Activated naive CD8-positive, alpha-beta T cell treated with anti-CD3 and anti-CD28 coated beads, Interleukin-2, amount 50 U/mL, for 16 hours (primary cell): Measurements from ENCODE around the gene ALOXE3.
"Not testable (repeated sequence)": the region's sequence is repeated elsewhere in the genome, so short reads cannot be mapped to it uniquely, and the experiment has no call there.

Experiments used
- DNase-seq: peaks from one replicate; pipeline ENCODE4 v3.0.0-alpha.2; 2020; ENCODE audit warnings: low read depth, low spot score

ALOXE3 gene

GRCh38 chr17:8072341-8072728 is 46.0 kb downstream of the ALOXE3 start:
- DNase-seq = no peak

GRCh38 chr17:8071496-8071895 is 46.8 kb downstream of the ALOXE3 start:
- no peak for DNase-seq

DNA sequence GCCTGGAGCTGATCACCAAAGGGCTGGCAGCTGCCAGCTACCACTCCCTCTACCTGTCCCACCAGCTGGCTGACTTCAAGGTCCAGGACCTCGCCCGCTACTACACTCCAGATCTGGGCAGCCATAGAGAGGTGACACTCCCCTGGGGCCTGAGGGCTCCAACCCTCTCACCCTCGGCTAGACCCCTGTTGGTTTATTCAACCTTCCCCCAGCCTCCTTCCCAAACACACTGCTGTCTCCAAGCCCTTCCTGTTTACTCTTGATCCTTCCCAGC is 48.8 kb downstream of the ALOXE3 start:
- no peak for DNase-seq

DNA sequence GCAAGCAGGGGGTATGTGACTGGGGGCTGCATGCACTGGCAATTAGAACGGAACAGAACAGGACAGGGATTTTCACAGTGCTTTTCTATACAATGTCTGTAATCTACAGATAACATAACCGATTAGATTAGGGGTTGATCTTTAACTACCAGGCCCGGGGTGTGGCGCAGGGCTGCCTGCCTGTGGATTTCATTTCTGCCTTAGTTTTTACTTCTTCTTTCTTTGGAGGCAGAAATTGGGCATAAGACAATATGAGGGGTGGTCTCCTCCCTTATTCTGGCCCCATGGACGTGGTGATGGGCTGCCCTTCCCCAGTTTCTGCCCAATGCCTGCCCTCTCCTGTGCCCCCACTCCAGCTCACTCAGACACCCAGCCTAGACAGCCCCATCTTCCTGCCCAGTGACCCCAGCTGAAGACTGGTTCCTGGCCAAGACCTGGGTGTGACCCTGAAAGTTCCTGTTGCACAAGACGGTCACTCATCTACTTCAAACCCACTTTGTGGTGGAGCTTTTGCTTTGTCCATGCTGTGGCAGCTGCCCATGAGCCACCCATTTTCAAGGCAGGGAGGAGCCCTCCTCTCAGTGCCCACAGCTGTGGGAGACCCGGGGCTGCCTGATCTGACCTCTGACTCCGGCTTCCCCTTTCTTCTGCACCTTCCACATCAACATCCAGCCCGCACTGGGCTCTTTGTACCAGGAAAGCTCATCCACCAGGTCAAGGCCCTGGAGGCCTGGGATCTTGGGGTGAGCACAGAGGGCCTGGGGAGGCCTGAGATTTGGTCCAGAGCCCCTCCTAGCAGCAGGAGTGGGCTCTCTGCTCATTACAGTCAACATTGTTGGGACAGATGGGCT is 49.4 kb downstream of the ALOXE3 start:
- no peak for DNase-seq

- no peak for DNase-seq
These were observed 50.5 kb downstream of the ALOXE3 start for GRCh38 chr17:8067806-8068205.

DNA sequence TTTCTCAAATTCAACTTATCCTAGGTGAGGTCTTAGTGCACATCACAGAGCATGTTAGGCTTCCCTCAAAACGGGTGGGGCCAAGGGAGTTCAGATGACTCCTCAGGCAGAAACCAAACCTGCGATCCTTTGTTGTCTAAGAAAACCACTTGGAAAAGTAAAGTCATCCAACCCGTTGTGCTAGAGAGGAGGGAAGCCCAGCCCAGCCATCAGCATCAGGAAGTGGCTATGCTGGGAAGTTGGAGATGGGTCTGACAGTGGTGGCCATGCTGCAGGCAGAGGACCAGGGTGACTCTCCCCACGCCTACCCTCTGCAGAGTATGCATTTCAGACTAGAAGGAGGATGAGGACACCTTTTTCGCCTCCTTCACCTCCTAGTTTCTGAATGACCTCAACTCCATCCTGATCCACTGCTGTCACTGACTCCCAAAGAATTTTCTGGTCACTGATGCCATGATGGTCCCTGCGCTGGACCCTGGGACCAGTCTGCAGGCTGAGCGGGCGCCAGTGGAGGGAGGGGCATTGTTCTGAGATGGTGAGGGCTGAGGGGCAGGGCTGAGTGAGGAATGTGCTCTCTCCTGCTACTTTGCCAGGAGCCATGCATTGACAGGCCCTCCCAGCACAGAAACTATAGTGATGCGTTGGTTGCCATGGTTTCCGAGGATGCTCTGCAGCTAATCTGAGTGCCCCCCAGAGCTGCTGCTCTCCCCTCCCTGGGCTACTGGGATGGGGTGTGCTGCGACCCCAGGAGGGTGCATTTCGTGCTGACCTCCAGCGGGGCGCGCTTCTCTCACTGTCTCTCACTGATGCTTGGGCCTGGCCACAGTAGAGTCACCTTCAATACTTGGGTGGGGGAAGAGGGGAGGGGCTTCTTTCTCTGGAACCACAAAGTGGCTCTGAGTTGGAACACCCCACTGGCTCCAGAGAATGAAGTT is 51.2 kb downstream of the ALOXE3 start:
- no peak for DNase-seq

DNA sequence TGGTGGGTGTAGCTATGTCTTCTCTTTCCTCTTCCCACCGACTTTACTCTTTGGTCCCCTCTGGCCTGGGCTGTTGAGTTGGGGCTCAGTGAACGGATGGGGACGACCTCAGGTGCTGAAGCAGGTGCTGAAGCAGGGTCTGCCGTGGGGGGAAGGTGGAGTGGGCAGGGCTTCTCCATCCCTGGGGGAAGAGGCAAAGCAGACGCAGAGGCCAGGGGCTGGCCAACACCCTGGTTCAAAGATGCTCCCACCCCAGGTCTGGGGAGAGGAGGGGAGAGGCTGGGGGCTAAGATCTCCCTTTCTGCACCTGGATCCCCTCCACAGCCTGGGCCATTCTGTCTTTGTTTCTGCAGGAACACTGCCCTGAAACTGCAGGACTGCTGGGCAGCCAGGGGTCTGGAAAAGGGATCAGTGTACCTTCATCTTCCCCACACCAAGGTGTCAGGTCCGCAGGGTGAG is 53.7 kb downstream of the ALOXE3 start:
- no peak for DNase-seq

DNA sequence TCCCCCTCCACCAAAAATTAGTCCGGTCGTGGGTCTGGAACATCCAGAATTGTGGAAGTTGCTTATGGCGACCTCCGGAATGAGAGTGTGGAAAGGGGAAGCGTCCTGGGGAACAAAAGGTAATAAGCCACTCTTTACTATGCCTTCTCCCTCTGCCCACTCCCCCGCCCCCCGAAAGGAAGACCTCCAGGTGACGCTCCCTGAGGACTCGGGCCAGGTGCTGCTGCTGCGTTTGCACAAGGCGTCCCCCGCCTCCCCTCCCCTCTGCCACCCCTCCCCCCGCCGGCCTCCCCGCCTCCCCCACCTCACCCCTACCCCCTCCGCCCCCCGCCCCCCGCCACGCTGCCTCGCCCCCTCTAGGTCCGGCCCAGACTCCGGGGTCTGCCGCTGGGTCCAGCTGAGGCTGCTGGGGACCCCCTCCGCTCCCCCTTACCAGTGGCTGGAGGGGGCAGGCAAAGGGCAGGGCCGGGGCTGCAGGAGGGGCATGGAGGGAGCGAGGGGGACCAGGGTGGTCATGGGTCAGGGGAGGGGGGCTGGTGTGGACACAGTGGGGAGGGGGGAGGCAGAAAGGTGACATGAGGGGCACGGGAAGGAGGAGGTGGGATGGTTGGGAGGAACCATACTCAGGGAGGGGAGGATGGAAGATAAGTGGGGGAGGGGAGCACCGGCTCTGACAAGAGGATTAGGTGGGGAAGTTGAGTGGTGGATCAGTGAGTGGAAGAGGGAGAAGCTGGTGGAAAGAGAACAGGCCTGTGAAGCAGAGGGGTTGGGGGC is 54.4 kb downstream of the ALOXE3 start:
- no peak for DNase-seq

GRCh38 chr17:8062807-8063483 is 55.4 kb downstream of the ALOXE3 start:
- DNase-seq = no peak

DNA sequence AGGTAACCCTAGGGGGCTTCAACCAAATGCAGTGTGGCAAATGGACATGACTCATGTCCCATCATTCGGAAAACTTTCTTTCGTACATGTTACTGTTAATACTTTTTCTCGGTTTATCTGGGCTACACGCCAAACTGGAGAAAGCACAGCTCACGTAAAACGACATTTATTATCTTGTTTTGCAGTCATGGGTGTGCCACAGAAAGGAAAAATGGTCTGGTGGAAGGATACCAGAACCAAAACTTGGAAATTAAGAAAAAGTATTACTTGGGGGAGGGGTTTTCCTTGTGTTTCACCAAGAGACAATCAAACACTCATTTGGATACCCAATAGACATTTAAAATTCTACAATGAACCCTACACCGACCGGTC is 55.9 kb downstream of the ALOXE3 start:
- no peak for DNase-seq

GRCh38 chr17:8061851-8062250 is 56.5 kb downstream of the ALOXE3 start:
- not testable (repeated sequence) for DNase-seq

DNA sequence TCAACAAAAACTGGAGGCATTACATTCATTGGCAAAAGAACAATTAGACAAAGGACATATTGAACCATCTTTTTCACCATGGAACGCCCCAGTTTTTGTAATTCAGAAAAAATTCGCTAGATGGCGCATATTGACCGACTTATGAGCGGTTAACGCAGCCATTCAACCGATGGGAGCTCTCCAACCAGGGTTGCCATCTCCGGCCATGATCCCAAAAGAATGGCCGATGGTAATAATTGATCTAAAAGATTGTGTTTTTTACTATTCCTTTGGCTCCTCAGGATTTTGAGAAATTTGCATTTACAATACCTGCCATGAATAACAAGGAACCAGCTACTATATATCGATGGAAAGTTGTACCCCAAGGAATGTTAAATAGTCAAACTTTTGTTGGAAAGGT is 58.0 kb downstream of the ALOXE3 start:
- peak; percentile 47 for DNase-seq

DNA sequence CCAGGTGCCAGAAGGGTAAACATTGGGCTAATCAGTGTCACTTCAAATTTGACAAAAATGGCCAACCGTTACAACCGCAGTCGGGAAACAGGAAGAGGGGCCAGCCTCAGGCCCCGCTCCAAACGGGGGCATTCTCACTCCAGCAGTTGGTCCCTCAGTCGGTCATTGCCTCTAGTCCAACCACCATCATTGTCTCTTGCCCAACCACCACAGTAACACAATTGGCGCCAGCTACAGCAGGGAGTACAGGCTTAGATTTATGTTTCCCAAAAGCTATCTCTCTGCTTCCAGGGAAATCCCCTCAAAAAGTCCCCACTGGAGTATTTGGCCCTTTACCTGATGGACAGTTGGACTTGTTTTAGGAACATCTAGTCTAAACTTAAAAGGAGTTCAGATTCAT is 59.2 kb downstream of the ALOXE3 start:
- no peak for DNase-seq

DNA sequence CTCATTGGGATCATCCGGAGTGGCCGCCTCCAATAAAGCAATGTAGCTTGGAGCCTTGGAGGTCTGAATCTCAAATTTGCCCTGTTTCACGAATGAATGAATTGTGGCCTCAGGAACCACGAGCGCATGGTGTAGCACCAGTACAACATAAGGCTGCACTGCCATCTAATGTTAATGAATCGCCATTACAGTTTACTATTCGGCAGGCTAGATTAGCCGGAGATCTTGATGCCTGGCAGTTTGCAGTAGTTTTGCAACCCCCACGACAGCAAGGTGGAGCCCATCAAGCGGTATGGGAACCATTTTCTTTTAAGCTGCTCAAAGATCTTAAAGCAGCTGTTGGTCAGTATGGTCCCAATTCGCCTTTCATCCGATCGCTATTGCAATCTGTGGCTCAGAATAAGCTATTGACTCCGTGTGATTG is 60.6 kb downstream of the ALOXE3 start:
- DNase-seq = peak; percentile 14

- DNase-seq = no peak
These were observed 61.2 kb downstream of the ALOXE3 start for GRCh38 chr17:8056976-8057625.

DNA sequence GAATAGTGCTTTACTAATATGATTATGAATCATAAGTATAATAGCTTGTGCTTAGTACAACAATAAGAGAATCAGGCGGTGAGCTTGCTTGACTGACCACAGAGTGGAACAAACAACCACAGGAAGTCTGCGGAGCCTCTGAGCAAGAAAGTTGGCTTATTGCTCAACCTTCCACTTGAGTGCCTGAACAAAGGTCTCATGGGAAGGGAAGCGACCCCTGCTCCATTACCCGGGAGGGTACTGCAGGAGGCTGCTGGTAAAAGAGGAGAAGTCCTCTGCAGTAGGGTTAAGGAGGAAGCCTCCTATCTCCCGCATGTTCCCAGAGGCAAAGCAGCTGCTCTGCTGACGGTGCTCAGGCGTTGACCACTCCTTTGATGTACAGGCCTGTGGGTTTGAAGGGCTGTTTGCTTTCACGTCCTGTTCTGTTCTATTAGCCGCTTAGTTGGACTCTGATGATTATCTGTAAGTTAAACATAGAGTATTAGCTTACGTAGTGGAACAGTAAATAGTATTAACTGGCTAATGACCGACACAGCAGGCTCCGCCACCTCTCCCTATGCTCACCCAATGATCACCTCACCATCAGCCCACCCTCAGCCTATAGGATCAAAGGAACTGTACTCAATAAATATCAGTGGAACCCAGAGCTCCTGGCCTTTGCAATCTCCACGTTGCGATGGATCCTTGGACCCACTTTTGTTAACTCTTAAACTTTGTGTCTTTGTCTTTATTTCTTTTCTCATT is 61.9 kb downstream of the ALOXE3 start:
- no peak for DNase-seq

DNA sequence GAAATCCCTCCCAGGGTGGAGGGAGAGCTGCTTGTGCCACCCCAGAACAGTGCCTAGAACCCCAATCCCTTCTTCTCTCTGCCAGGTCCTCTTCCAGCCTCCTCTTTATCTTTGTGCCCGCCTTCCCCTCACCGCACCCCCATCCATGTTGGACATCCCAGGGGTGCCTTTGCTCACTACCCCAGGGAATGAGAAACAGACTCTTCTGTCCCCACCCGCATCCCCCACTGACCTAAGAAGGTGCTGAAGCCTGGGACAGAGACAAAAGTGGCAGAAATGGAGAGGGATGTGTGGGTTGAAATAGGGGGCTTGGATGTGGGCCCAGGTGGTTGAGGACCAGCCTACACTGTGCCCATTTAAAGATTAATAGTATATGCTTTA is 62.5 kb downstream of the ALOXE3 start:
- no peak for DNase-seq

DNA sequence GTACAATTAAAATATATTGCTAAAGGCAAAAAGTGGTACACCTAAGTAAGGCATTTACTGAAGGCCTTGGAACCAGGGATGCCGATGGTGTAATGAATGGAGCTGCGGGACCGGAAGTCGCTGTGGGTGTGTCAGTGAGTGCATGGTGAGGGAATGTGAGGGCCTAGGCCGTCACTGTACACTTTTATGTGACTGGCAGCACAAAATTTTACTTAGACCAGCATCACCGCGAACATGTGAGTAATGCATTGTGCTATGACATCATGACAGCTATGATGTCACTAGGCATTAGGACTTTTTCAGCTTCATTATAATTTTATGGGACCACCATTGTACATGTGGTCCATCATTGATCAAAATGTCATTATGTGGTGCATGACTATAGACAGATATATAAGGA is 64.7 kb downstream of the ALOXE3 start:
- no peak for DNase-seq

DNA sequence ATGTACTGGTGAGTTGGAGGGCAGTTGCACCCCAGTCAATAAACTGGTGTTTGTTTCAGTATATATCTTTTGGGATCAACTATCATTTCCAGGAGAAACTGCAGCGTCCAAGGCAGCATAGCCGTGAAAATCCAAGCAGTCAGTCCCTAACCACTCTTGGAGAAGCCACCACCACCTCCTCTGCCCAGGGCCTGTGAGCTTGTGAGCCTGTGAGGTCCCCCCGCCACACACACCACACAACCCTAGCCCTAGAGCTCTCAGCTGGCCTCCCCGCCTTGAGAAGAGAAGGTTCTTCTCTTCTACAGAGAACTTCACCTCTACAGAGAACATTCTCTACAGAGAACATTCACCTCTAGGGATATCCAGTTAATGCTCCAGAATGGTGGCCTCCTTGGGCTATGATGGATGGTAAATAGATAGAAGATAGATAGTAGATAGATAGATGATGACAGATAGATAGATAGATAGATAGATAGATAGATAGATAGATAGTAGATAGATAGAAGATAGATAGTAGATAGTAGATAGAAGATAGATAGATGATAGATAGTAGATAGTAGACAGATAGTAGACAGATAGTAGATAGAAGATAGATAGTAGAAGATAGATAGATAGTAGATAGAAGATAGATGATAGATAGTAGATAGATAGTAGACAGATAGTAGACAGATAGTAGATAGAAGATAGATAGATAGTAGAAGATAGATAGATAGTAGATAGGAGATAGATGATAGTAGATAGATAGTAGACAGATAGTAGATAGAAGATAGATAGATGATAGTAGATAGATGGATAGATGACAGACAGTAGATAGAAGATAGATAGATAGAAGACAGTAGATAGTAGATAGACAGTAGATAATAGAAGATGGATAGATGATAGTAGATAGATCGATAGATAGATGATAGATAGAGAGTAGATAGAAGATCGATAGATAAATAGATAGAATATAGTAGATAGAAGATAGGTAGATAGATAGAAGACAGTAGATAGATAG is 65.8 kb downstream of the ALOXE3 start:
- no peak for DNase-seq
